Fibroblast of skin of right biceps (primary cell): ENCODE results near the gene GPR55.
"Not testable (repeated sequence)": the region's sequence is repeated elsewhere in the genome, so short reads cannot be mapped to it uniquely, and the experiment has no call there.

ENCODE experiments used
- DNase-seq: peaks from one replicate; pipeline ENCODE4 v3.0.0-alpha.2; 2013

GPR55 gene, protein sequence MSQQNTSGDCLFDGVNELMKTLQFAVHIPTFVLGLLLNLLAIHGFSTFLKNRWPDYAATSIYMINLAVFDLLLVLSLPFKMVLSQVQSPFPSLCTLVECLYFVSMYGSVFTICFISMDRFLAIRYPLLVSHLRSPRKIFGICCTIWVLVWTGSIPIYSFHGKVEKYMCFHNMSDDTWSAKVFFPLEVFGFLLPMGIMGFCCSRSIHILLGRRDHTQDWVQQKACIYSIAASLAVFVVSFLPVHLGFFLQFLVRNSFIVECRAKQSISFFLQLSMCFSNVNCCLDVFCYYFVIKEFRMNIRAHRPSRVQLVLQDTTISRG

DNA sequence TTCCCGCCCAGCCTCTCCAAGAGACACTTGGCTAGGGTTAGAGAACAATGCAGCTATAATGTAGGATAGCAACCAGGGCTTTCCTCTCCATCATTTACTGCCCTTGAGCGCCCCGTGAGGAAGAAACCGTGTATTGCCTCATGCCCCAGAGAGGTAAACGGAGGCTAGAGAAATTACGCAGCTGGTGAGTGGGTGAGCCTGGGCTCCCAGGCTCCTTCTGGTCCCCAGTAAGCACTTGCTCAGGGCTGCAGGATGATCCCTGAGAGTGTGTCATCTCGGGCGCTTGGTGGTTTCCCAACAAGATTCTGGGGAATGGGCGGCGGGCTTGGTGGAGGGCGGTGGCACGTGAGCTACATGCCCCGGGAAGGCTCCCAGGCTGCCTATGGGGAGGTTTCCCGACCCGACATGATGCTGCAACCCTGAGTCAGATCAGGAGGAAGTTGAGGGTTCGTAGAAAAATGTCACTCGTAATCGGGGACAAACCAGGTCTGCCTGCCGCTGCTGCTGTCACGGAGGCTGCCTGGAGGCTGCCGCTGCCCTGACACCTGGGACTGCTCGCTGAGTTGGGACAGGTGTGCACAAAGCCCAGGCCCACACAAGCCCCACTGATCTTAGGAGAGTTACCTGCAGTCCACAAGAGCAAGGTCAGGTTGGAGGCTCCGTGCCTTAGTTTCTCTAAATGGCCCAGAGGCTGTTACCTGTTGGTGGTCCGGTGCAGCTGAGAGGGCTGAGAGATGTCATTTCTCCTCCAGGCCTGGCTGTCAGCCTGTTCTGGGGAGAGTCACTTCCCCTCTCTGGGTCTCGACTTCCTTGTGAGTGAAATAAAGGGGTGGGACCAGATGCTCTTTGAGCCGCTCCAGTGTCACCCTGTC is at the start of gene GPR55:
Gene GPR55 (minus strand): TSS at position 773 of the 872 bp plus-strand sequence. CDS start 14,280 bp downstream, outside the sequence.
- no peak for DNase-seq

DNA sequence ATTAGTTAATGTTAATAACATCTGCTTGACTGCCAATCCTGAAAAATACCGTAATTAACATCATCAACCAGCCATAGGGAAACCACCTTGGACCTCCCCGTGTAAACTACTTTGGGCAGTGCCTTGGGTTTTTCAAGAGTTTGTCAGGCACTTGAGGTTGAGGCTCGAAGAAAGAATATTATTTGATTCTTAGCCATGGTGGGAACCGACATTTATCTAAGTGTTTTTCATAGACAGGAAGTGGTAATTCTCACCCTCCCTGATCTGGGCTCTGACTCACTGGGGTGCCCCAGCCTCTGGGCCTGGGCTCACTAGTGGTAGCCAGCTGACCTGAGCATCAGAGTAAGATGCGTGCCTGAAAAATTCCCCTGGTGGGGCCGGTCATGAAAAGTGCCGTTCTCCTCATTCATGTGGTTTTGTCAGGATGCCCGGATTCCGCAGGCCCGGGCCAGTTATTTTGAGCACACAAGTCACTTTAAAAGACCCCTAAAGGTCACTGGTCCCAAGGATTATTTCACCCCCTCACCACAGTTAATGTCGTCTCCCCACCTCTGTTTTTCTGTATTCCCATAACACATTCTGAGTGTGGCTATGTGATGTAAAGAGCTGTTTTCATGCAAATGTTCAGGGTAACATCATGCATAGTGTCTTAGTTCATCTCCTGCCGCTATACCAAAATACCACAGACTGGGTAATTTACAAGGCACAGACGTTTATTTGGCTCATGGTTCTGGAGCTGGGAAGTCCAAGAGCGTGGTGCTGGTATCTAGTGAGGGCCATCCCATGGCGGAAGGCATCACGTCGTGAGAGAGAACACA is 49.3 kb upstream of the GPR55 start:
- peak; percentile 64 for DNase-seq

DNA sequence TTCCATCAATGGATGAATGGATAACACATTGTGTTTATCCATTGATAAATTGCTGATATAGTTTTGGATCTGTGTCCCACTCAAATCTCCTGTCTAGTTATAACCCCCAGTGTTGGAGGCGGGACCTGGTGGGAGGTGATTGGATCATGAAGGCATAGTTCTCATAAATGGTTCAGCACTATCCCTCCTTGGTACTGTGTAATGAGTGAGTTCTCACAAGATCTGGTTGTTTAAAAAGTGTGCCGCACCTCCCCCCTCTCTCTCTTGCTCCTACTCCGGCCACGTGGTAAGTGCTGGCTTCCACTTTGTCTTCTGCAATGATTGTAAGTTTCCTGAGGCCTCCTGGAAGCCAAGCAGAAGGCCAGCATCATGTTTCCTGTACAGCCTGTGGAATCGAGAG is 47.0 kb upstream of the GPR55 start:
- DNase-seq, result no peak

DNA sequence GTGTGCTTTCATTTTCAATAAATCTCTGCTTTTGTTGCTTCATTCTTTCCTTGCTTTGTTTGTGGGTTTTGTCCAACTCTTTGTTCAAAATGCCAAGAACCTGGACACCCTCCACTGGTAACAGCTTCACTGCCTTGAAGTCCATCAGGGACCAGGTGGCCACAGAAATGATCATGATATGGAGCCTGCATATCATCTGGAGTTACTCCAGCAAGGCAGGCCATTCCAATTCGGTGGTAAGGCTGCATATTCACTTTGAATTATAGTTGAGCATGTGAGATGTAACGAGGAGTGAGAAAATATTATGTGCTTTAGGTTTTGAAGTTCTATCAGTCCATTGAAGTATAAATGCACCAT is 44.6 kb upstream of the GPR55 start:
- no peak for DNase-seq

DNA sequence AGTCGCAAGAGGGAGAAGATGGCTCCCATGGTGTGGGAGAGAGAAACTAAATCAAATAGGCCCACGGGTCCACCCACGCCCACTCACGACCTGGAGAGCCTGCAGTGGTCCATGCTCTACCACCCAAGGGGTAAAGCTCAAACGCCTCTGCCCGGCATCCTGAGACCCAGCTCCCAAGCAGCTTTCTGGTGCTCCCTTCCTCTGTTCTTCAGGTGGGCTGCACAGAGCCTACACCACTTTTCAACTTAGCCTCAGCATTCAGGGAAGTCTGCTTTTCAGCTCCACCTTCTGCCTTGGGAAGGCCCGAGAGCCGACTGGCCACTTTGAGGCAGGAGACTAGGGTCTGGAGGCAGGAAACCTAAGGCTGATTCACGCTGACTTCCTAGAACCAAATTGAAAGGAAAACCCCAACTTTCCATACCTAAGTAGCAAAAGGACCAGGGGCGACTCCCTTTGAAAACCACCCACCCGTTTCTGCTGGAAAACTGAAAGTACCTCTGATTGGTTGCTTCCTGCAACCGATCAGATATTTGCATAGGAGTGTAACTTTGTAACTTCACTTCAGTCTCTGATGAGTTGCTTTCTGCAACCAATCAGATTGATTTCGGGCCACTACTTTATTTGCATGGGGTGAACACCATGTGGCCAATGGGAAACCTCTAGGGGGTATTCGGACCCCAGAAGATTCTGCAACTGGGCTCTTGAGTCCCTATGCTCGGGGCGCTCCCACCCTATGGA is 44.0 kb upstream of the GPR55 start:
- DNase-seq, result no peak

DNA sequence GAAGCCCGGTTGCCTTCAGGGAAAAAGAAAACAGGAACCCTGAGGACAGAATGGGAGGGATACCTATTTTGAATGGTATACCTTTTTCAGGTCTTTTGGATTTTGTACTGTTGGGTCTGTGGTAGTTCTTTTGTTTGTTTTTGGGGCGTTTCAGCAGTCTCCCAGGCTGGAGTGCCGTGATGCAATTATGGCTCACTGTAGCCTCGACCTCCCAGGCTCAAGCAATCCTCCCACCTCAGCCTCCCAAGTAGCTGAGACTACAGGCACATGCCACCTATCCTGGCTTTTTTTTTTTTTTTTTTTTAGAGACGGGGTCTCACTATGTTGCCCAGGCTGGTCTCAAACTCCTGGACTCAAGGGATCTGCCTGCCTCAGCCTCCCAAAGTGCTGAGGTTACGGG is 43.3 kb upstream of the GPR55 start:
- DNase-seq, result not testable (repeated sequence)

DNA sequence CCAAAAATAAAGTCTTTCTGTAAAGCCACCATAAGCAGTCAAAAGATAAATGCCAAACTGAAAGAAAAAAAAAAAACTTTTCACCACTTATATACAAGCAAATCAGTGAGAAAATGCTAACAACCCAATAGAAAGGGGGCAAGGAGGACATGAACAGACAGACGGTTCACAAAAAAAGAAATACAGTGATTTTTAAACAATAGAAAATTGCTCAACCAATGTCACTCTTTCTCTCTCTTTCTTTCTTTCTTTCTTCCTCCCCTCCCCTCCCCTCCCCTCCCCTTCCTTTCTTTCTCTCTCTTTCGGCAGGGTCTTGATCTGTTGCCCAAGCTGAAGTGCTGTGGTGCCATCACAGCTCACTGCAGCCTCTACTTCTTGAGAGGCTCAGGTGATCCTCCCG is 42.1 kb upstream of the GPR55 start:
- no peak for DNase-seq

DNA sequence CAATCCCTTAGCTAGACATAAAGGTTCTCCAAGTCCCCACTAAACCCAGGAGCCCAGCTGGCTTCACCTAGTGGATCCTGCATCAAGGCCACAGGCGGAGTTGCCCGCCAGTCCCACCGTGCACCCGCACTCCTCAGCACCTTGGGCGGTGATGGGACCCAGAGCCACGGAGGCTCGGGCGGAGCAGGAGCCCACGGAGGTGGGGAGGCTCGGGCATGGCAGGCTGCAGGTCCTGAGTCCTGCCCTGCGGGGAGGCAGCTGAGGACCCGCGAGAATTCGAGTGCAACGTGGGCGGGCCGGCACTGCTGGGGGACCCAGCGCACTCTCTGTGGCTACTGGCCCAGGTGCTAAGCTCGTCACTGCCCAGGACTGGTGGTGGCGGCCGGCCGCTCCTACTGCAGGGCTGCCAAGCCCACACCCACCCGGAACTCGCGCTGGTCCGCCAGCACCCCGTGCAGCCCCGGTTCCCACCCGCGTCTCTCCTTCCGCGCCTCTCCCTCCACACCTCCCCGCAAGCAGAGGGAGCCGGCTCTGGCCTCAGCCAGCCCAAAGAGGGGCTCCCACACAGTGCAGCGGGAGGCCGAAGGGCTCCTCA is 39.2 kb upstream of the GPR55 start:
- no peak for DNase-seq

DNA sequence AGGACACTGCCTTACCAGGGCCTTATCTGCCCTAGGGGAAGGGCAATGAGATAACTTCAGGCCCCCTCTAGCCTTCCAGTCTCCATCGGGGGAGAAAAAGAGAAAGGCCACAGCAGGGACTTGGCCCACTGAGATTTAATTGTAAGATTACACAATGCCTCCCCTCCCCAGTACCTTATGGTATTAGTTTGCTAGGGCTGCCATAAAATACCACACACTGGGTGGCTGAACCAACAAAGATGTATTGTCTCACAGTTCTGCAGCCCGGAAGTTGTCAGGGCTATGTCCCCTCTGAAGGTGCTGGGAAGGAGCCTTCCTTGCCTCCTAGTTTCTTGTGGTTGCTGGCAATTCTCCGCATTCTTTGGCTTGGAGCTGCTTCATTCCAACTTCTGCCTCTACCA is 36.0 kb upstream of the GPR55 start:
- peak; percentile 31 for DNase-seq

DNA sequence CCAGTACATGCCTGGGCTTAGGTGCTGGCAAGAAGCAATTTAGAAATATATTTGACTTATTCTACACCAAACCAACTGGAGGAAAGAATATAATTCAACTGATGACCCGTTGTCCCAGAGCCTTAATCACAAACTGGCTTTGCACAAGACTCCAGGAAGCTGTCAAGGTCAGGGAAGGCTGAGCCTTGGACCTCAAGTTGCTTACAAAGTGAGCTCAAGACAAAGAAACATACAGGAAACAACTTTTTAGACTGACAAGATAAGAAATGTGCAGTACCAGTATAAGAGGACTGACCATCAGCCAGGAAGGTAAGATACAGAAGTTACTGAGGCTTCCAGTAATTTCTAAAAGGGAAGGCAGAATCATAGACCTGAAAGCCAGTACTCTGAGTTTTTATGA is 35.0 kb upstream of the GPR55 start:
- DNase-seq, result no peak

DNA sequence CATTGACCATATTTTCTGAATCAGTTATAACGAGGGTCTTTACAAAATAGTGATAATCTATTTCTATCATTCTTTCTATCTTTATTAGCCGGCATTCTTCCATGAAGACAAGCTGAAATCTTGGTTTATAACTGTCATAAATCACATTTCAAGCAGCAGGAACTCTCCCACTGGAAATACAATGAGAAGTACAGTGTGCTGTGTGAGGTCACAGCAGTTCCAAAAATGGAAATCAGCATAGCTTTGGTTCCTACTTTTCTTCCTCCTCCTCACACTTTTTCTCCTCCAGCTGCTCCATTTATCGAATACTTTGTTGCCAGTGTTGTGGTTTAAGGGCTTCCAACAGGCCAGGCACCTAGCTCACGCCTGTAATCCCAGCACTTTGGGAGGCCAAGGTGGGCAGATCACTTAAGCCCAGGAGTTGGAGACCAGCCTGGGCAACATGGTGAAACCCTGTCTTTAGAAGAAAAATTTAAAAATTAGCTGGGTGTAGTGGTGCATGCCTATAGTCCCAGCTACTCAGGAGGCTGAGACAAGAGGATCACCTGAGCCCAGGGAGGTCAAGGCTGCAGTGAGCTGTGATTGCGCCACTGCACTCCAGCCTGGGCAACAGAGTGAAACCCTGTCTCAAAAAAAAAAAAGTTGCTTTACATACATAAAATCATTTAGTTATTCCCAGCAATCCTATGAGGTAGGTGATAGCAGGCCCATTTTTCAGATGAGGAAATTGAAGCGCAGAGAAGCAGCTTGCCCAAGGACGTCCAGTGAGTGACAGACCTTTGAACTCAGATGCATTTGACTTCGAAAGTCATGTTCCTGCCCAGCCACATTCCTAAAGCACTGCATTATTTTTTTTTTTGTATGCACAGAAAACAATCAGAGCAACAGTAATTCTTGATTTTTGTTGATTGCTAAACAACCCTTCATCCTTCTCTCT is 34.0 kb upstream of the GPR55 start:
- no peak for DNase-seq

DNA sequence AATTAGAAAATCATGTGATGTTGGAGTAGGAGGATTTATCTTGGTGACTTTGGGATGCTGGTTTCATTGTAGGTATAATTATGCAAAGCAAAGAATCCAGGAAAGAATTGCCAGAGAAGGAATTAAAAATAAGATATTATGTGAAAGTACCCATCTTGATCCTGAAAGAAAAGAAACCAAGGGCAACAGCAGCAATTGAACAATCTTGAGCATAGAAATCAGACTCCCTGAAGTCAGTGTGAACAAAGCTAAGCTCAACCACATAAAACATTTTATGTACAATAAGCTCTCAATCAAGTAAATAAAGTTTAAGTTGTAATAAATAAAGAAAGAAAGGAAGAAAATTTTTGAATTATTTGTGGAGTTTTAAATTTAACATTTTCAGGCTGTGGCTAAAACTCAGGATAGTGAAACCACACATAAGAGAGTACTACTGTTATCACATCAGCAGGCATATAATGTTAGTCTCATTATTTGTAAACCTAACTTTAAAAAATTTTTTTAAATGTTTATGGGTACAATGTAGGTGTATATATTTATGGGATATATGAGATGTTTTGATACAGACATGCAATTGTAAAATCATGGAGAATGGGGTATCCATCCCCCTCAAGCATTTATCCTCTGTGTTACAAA is 32.8 kb upstream of the GPR55 start:
- DNase-seq, result no peak

DNA sequence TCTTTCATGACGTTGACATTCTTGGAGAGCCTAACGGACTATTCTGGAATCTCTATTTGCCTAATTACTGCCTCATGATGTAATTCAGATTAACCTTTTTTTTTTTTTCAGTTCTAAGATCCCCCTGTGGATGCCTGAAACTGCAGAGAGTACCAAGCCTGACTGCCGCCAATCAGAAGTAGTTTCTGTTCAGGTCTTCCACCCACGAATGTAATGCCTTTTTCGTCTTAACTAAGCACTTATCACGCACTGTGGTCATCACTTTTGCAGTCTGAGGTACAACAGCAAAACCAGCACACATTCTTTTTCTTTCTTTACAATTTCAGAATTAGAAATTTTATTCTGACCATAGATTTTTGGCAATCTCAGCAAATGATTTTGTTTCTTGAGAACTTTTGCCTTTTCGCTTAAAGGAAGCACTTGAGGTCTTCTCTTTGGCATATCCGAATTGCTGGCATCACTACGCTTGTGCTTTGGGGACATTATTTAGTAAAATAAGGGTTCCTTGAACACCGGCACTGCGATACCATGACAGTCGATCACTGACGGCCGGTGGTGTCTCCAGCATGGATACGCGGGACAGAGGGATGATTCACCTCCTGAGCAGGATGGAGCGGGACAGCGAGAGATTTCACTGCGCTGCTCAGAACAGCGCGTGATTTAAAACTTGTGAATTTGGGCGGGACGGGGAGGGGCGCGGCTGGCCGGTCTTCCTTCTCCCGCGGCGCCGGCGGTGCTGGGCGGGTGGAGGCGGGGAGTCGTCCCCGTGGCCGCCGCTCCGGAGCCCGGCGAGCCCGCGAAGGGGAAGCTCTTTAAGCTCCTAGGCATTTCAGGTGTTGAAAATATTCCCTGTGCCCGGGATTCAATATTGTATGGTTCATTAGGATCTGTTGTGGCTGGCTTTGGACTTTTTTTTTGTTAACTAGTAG is 32.0 kb upstream of the GPR55 start:
- DNase-seq, result peak; percentile 48

DNA sequence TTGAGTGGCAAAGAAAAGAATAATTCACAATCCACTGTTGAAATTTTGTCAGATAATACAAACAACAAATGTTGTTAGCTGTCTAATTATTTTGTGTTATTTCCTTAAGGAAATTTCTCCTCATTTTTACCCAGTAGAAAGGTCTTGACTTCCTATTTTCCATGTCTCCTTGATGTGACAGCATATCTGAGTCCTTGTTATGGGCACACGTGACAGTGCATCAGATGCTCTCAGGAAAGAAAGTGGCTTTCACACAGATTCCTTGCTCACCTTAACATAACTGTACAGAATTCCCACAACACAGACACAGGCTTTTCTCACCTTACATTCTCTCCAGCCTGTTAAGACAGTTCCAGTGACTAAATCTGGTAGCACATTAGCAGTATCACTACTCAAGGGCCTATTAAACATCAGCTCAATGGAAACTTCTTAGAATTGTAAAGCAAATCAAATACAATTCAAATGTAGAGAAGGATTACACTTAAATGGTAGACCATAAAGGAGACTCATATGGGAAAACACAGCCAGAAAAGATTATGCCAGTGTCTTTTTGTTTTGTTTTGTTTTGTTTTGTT is 30.2 kb upstream of the GPR55 start:
- no peak for DNase-seq

DNA sequence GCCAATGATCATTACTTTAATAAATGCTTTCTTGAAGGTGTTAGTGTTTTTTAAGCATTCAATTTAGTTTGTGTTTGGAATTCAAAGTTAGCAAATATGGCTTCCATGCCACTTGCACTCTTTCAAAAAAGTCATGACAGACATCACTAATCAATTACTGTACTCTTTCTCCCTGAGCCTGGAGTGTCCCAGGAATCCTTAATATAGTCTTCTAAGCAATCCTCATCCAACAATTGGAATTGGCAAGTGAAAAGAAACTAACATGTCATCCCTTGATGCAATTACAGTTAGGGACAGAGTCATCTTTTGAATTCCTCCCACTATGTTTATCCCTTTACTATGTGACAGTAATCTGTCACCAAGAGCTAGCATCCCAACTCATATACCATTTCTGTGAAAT is 29.7 kb upstream of the GPR55 start:
- no peak for DNase-seq

DNA sequence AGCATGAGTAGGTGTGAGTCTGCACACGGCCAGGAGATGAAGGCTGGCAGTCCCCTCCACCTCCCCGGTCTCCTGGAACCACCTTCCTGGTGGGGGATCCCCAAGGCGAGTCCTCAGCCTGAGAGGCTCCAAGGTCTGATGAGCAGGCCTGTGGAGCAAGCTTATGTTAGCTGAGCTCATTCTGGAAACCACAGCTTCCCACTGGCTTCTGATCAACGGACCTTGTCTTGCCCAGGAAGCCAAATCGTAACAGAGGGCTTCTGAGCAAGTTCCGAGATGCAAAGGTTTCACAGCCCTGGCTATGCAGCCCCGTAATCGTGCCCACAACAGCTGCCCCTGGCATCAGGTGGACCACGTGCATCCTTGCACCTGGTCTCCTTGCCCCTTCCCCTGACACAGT is 28.8 kb upstream of the GPR55 start:
- DNase-seq, result no peak

DNA sequence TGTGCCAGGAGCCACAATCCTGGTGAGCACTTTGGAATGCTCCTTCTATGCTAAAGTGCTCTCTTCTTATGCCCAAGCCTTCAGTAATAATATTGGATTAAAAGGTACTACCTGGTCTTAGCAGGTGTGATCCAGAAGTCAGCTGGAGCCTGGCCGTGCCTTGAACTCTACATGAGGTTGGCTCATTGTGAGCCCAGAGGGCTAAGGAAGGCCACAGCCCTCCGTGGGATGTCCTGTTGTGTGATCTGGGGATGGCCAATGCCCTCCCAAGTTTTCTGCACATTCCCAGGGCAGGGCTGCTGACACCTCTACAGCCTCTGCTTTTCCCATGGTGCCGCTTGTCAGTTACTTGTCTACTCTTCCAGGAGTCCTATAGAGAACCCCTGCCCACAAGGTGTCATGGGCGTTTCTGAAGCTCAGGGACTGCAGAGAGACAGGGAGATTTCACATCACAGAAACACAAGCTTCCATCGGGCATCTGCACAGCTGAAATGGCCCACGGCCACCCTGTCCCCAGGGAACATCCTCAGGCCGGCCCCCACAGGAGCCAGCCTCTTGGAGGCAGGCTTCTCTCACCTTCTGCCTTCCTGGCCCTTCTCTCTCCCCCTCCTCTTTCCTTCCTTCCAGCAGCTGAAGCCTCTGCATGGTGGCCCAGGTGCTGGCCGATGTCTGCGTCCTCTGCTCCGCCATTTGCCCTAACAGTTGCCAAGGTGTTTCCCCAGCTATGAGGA is 27.3 kb upstream of the GPR55 start:
- DNase-seq, result no peak

DNA sequence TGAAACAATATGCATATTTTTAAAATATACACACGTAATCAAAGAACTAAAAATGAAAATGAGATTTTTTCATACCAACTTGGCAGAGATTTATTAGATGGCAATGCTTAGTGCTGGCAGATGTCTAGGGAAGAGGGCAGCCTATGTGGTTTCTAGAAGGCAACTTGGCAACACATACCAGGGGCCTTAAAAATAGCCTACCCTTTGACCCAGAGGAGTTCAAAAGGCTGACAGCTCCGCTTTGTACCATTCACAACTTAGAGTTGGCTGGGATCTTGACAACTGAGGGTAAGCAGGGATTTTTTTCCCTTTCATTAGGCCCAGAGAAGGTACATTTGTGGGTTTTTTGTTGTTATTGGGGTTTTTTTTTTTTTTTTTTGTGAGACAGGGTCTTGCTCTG is 26.4 kb upstream of the GPR55 start:
- no peak for DNase-seq
